NCI-H510A (cell line): ENCODE data around the gene NFE2L3.
"Not testable (repeated sequence)": the region's sequence is repeated elsewhere in the genome, so short reads cannot be mapped to it uniquely, and the experiment has no call there.

Experiments used
- DNase-seq: peaks from one replicate; lab custom pipeline; 2025; lab: John Stamatoyannopoulos, UW

NFE2L3 gene

GRCh38 chr7:26147646-26148306, 4.2 kb upstream of the NFE2L3 start:
- DNase-seq: not testable (repeated sequence)

- not testable (repeated sequence) for DNase-seq
Measured at GRCh38 chr7:26148307-26148700, 3.7 kb upstream of the NFE2L3 start.

- DNase-seq: no peak
Measured at GRCh38 chr7:26149391-26149977, 2.5 kb upstream of the NFE2L3 start.

DNA sequence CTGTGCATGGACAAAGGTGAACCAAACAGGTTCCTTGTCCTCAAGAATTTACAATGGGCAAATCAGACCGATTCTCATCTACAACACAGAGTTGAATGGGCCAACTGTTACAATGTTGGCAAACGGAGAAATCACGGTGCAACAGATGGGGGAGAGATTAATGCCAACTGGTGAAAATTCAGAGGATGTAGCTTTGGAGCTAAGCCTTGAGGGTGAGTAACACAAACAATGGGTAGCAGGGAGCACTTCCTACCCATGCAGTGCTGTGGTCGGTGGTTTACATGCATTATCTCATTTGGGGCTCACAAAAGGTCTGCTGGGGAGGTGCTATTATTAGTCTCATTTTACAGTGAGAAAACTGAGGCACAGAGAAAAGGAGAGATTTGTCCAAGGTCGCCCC, 902 bp upstream of the NFE2L3 start:
- DNase-seq: no peak

DNA sequence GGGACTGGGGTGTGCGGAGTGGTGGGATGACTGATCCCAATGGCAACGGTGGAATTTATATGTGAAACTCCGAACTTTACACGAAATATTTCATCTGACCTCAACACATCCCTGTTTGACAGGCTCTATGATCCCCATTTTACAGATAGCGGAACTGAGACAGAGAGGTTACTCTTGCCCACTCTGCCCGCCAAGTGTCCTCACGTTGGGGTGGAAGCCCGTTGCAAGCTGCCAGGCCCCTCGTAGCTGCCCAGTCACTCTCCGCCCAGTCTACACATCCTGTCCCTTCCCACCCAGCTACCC, 397 bp upstream of the NFE2L3 start:
- DNase-seq: no peak

GRCh38 chr7:26152782-26153240, 813 bp downstream of the NFE2L3 start:
- DNase-seq: not testable (repeated sequence)

DNA sequence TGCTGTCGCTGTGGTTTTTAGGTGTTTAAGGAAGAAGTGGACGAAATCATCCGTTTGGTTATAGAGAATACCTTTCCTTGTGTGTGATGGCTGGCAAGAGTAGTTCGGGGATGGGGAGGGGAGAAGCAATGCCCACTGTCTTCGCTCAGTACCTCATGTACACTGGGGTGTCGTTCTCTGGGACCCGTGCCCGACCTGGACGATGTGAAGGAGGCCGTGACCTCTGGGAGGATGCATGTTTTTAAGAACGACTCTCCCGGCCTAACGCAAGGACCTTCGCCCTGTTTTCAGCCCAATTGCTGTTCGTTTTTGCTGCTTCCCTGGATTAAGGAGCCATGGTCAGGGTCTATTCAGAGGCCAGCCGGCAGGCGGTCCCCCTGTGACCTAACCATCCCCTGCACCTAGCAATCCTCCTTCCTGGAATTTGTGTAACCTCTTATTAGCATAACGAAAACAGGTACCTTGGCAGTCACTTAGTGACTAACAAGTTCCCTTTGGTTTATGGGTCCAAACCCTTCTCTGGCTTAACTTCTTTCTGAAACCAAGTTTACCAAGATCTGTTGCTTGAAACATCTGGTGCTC, 1.3 kb downstream of the NFE2L3 start:
- DNase-seq: no peak

- DNase-seq: no peak
Measured at GRCh38 chr7:26153823-26154783, 2.1 kb downstream of the NFE2L3 start.

DNA sequence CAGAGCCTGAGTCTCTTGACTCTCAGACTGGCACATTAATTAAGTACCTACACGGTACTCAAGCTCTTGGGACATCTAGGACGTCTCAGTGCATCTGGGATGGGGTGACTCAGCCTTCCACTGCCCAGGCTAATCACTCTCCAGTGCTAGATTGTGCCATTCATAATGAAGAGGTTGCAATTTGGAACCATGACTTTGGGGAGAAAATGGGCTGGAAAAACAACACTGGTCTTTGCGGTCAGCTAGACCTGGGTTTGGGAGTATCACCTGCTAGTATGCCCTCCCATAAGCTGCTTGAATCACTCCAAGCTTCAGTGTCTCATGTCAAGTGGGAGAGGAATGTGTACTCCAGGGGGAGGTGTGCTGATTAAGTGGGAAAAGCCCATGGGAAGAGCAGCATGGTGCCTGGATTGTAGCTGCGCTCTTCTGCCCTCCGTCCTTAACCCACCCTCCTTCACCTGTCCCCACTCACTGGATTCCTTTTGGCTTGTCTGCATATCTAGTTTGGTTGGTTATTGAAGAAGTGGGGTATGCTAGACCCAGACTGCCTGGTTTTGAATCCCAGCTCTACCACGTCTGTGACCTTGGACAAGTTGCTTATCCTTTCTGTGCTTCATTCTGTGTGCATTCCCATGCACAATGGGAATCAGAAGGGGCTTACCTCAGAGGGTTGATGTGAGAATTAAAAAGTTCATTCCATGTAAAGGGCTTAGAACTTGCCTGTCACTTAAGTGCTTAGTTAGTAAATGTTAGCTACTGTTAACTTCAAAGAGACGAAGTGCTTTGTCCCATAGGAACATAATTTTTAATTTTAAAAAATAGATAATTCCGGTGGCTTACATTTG, 3.8 kb downstream of the NFE2L3 start:
- DNase-seq: peak; percentile 38

DNA sequence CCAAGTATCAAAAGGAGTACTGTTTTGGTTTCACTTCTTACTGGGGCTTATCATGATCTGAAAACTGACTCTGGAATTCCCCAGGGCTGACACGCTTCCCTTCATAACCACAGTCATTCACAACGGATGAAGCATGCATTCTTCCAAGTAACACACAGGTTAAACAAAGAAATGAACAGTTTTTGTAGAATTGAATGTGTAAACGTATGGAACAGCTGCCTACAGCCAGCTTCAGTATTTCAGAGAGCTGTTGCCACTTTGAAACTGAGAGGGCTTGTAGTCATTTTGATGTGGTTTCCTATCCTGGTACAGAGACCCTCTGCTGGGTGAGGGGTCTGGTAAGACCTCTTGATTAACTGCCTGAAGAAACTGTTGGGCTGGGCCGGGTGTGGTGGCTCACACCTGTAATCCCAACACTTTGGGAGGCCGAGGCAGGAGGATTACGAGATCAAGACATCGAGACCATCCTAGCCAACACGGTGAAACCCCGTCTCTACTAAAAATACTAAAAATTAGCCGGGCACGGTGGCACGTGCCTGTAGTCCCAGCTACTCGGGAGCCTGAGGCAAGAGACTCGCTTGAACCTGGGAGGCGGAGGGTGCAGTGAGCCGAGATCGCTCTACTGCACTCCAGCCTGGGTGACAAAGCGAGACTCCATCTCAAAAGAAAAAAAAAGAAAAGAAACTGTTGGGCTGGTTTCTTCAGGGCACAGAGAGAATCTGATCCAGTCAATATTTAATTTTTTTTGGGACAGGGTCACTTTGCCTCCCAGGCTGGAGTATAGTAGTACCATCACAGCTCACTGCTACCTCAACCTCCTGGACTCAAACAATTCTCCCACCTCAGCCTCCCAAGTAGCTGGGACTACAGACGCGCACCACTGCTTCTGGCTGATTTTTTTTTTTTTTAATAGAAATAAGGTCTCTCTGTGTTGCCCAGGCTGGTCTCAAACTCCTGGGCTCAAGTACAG, 4.7 kb downstream of the NFE2L3 start:
- no peak for DNase-seq

GRCh38 chr7:26157520-26158105, 5.6 kb downstream of the NFE2L3 start:
- no peak for DNase-seq

- no peak for DNase-seq
Measured at GRCh38 chr7:26159243-26159642, 7.2 kb downstream of the NFE2L3 start.

- no peak for DNase-seq
Measured at GRCh38 chr7:26160896-26161295, 8.9 kb downstream of the NFE2L3 start.

- no peak for DNase-seq
Measured at GRCh38 chr7:26162431-26162830, 10.4 kb downstream of the NFE2L3 start.

DNA sequence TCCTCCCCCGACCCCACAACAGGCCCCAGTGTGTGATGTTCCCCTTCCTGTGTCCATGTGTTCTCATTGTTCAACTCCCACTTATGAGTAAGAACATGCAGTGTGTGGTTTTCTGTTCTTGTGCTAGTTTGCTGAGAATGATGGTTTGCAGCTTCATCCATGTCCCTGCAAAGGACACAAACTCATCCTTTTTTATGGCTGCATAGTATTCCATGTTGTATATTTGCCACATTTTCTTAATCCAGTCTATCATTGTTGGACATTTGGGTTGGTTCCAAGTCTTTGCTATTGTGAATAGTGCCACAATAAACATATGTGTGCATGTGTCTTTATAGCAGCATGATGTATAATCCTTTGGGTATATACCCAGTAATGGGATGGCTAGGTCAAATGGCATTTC, 11.8 kb downstream of the NFE2L3 start:
- not testable (repeated sequence) for DNase-seq

- no peak for DNase-seq
Measured at GRCh38 chr7:26165950-26166683, 14.1 kb downstream of the NFE2L3 start.

GRCh38 chr7:26166684-26167266, 14.8 kb downstream of the NFE2L3 start:
- no peak for DNase-seq

GRCh38 chr7:26167303-26167934, 15.4 kb downstream of the NFE2L3 start:
- DNase-seq: no peak
